ENCODE measurements around the gene XKR3.
"Not testable (repeated sequence)": the region's sequence is repeated elsewhere in the genome, so short reads cannot be mapped to it uniquely, and the experiment has no call there.

XKR3 gene

GRCh38 chr22:16734271-16734670, 90.9 kb downstream of the XKR3 start:
- H3K4me1 ChIP-seq (ENCODE audit: control insufficient read depth in 1 of 2, insufficient read depth in 1 of 2, low read depth in 1 of 2, low read length in 1 of 2); H3K27ac ChIP-seq; H3K36me3 ChIP-seq; H3K27me3 ChIP-seq; H3K4me3 ChIP-seq (ENCODE audit: low read depth in 1 of 2, low read length in 1 of 2); H3K9me3 ChIP-seq: not testable (repeated sequence)
